Type B pancreatic cell (in vitro differentiated cells): ENCODE data around the gene BMPR2. TPM values are rescaled to one million over a fixed set of nuclear protein-coding genes. Genes with fewer than 3 reads are reported as not detected.

Experiments used
- DNase-seq: peaks from one replicate; pipeline ENCODE4 v3.0.0; 2021; ENCODE audit warnings: mixed read lengths; ENCODE audit not compliant: unreplicated experiment; ENCODE audit errors: extremely low spot score
- H3K27ac Mint-ChIP-seq: 2 replicates; pipeline ENCODE4 v1.8.0; 2021; ENCODE audit warnings: mild to moderate bottlenecking, mixed read lengths
- H3K27me3 Mint-ChIP-seq: 2 replicates; pipeline ENCODE4 v1.8.0; 2021; ENCODE audit warnings: mixed read lengths
- H3K36me3 Mint-ChIP-seq: 2 replicates; pipeline ENCODE4 v1.8.0; 2021; ENCODE audit warnings: mixed read lengths
- H3K4me1 Mint-ChIP-seq: one replicate; pipeline ENCODE4 v1.8.0; 2021; ENCODE audit warnings: mixed read lengths; ENCODE audit not compliant: unreplicated experiment
- H3K4me3 Mint-ChIP-seq: 2 replicates; pipeline ENCODE4 v1.8.0; 2021; ENCODE audit warnings: mild to moderate bottlenecking, mixed read lengths
- H3K9me3 Mint-ChIP-seq: 2 replicates; pipeline ENCODE4 v1.8.0; 2021; ENCODE audit warnings: mixed read lengths
- CTCF ChIP-seq: fragments of 200-600 bp; sonication (generic); conservative IDR thresholded peaks from 2 replicates; pipeline ENCODE4 v1.5.0; 2021; ENCODE audit warnings: antibody characterized with exemption, mild to moderate bottlenecking
- total RNA-seq: library from RNA; stranded (reverse); gene quantifications from 2 replicates; pipeline ENCODE4 v1.2.1, GENCODE V29; 2021; ENCODE audit warnings: low replicate concordance

Gene BMPR2
- total RNA-seq, 1 donor from 2014 or later = 34.8 TPM

GRCh38 chr2:202460119-202460518 lies 84.0 kb downstream of the BMPR2 start:
- no peak overlapping the region for H3K4me3 Mint-ChIP-seq
- TF ChIP-seq CTCF = no peak
- H3K27me3 Mint-ChIP-seq = no peaks in the 10 kb centered on the region
- H3K36me3 Mint-ChIP-seq = peaks cover 18% of the 10 kb centered on the region
- peaks cover 5% of the 10 kb centered on the region for H3K9me3 Mint-ChIP-seq
- no peak for DNase-seq
- no peak overlapping the region for H3K27ac Mint-ChIP-seq
- no peaks in the 10 kb centered on the region for H3K4me1 Mint-ChIP-seq

DNA sequence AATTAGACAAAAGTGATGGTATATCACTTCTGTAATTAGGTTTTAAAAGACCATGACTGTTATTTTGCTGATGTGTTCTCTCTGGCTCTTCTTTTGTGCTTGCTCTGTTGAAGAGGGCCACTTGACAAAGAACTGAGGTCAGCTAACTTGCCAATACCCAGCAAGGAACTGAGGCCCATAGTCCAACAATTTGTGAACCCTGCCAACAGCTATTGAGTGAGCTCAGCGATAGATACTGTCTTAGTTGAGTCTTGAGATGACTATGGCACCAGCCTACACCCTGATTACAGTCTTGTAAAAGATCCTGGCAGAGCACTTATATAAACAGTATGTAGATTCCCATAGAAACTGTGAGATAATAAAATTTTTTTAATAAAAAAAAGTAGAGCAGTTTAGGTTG lies 103.0 kb downstream of the BMPR2 start:
- no peak overlapping the region for H3K27ac Mint-ChIP-seq
- peaks cover 18% of the 10 kb centered on the region for H3K36me3 Mint-ChIP-seq
- no peak for TF ChIP-seq CTCF
- H3K27me3 Mint-ChIP-seq = no peaks in the 10 kb centered on the region
- H3K4me3 Mint-ChIP-seq = no peak overlapping the region
- DNase-seq = no peak
- no peaks in the 10 kb centered on the region for H3K9me3 Mint-ChIP-seq
- no peaks in the 10 kb centered on the region for H3K4me1 Mint-ChIP-seq

GRCh38 chr2:202479610-202480009 lies 103.5 kb downstream of the BMPR2 start:
- Mint-ChIP-seq H3K4me1 (no peaks in the 10 kb centered on the region), H3K27me3 (no peaks in the 10 kb centered on the region), H3K4me3 (no peak overlapping the region), H3K9me3 (no peaks in the 10 kb centered on the region), H3K27ac (no peak overlapping the region), H3K36me3 (peaks cover 18% of the 10 kb centered on the region)
- no peak for TF ChIP-seq CTCF
- DNase-seq = no peak

- no peak for TF ChIP-seq CTCF
- Mint-ChIP-seq H3K9me3 (no peaks in the 10 kb centered on the region), H3K4me3 (no peak overlapping the region), H3K4me1 (no peaks in the 10 kb centered on the region), H3K27ac (no peak overlapping the region), H3K36me3 (peaks cover 14% of the 10 kb centered on the region), H3K27me3 (no peaks in the 10 kb centered on the region)
- no peak for DNase-seq
Observed at GRCh38 chr2:202486351-202486750, 110.2 kb downstream of the BMPR2 start.

DNA sequence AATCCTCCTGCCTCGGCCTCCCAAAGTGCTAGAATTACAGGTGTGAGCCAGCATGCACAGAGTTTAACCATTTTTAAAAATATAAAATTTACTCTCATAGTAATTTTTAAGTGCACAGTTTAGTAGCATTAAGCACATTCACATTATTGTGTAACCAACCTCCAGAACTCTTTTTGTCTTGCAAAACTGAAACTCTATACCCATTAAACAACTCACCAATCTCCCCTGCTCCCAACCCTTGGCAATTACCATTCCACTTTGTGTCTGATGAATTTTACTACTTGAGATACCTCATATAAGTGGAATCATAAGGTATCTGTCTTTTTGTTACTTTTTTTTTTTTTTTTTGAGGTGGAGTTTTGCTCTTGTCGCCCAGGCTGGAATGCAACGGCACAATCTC lies 112.5 kb downstream of the BMPR2 start:
- no peak for DNase-seq
- no peaks in the 10 kb centered on the region for H3K4me1 Mint-ChIP-seq
- no peaks in the 10 kb centered on the region for H3K27me3 Mint-ChIP-seq
- no peak overlapping the region for H3K4me3 Mint-ChIP-seq
- H3K36me3 Mint-ChIP-seq = peaks cover 4% of the 10 kb centered on the region
- TF ChIP-seq CTCF = no peak
- no peaks in the 10 kb centered on the region for H3K9me3 Mint-ChIP-seq
- H3K27ac Mint-ChIP-seq = no peak overlapping the region

DNA sequence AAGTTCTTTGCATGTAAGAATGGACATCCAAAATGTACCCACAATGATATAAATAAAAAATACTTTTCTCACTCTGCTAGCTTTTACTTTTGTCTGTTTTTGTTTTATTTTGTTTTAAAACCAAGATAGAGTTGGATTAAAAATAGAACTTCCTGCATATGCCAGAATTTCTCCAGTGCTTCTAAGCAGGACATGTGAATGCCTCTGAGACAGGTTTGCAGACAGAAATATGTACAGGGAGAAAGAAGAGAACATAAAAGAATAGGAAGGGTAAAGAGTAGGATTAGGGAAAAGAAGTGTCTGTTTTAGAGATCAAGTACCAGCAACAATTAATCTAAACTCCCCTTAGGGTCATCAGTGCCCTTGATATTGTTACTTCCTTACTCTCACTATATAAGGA lies 114.4 kb downstream of the BMPR2 start:
- TF ChIP-seq CTCF = no peak
- Mint-ChIP-seq H3K27ac (no peak overlapping the region), H3K36me3 (no peaks in the 10 kb centered on the region), H3K9me3 (no peaks in the 10 kb centered on the region), H3K4me1 (peaks cover 6% of the 10 kb centered on the region), H3K27me3 (no peaks in the 10 kb centered on the region), H3K4me3 (no peak overlapping the region)
- DNase-seq = no peak
